Measurements from ENCODE around the gene MAPRE2.

MAPRE2 gene

DNA sequence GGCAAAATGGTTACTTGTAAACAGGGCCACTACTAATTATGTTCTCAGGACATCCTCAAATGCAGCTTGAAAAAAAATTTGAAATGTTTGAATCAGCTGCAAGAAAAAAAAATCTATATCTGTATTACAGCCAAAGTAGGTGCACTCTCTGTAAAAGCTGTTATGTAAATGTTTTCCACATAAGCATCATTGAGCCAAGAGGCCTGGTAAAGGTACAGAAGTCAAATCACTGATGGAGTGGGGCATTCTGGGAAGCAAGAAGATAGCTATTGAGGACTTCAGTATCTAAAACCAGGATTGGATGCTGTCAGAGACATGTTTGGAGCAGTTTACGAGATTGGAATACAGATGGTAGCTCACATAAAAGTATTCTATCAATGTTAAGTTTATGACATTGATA, 80.3 kb downstream of the MAPRE2 start:
- peaks cover 44% of the 10 kb centered on the region for H3K4me1 Mint-ChIP-seq
- H3K4me3 Mint-ChIP-seq, result no peak overlapping the region
- H3K36me3 Mint-ChIP-seq (ENCODE audit: low read depth), result no peaks in the 10 kb centered on the region
- no peaks in the 10 kb centered on the region for H3K27me3 Mint-ChIP-seq (ENCODE audit: low read depth)
- TF ChIP-seq, protein P1, sequence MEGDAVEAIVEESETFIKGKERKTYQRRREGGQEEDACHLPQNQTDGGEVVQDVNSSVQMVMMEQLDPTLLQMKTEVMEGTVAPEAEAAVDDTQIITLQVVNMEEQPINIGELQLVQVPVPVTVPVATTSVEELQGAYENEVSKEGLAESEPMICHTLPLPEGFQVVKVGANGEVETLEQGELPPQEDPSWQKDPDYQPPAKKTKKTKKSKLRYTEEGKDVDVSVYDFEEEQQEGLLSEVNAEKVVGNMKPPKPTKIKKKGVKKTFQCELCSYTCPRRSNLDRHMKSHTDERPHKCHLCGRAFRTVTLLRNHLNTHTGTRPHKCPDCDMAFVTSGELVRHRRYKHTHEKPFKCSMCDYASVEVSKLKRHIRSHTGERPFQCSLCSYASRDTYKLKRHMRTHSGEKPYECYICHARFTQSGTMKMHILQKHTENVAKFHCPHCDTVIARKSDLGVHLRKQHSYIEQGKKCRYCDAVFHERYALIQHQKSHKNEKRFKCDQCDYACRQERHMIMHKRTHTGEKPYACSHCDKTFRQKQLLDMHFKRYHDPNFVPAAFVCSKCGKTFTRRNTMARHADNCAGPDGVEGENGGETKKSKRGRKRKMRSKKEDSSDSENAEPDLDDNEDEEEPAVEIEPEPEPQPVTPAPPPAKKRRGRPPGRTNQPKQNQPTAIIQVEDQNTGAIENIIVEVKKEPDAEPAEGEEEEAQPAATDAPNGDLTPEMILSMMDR (IDR thresholded peaks at IDR 0.05; ENCODE audit: unreplicated experiment in 3 of 3), result no peak
- H3K9me3 Mint-ChIP-seq, result no peaks in the 10 kb centered on the region
- peak overlapping the region in 1 of 3 experiments; percentile 42 for H3K27ac Mint-ChIP-seq

- Mint-ChIP-seq H3K9me3 (no peaks in the 10 kb centered on the region), H3K27me3 (ENCODE audit: low read depth) (no peaks in the 10 kb centered on the region), H3K4me1 (peaks cover 35% of the 10 kb centered on the region), H3K4me3 (no peak overlapping the region), H3K27ac (no peak overlapping the region), H3K36me3 (ENCODE audit: low read depth) (peaks cover 11% of the 10 kb centered on the region)
- TF ChIP-seq, protein P1 (IDR thresholded peaks at IDR 0.05; ENCODE audit: unreplicated experiment in 3 of 3), result peak in 1 of 3 experiments; percentile 10
Observed at GRCh38 chr18:35122586-35123224, 81.5 kb downstream of the MAPRE2 start.

DNA sequence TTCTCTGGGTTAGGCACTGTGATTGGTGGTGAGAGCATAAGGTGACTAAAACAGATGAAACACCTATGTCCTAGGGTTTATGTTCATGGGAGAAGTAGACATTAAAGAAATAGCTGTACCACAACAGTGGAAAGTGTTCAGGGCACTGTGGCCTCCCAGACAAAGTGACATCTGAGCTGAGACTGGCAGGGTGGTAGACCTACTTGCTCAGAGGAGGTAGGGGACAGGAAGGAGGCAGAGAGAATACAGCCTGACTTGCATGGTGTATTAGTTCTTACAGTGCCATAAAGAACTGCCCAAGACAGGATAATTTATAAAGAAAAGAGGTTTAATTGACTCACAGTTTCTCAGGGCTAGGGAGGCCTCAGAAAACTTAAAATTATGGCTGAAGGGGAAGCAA, 82.6 kb downstream of the MAPRE2 start:
- TF ChIP-seq, protein P1 (IDR thresholded peaks at IDR 0.05; ENCODE audit: unreplicated experiment in 3 of 3), result no peak
- no peaks in the 10 kb centered on the region for H3K27me3 Mint-ChIP-seq (ENCODE audit: low read depth)
- H3K9me3 Mint-ChIP-seq, result no peaks in the 10 kb centered on the region
- peaks cover 18% of the 10 kb centered on the region for H3K36me3 Mint-ChIP-seq (ENCODE audit: low read depth)
- no peak overlapping the region for H3K27ac Mint-ChIP-seq
- no peak overlapping the region for H3K4me3 Mint-ChIP-seq
- peaks cover 24% of the 10 kb centered on the region for H3K4me1 Mint-ChIP-seq

DNA sequence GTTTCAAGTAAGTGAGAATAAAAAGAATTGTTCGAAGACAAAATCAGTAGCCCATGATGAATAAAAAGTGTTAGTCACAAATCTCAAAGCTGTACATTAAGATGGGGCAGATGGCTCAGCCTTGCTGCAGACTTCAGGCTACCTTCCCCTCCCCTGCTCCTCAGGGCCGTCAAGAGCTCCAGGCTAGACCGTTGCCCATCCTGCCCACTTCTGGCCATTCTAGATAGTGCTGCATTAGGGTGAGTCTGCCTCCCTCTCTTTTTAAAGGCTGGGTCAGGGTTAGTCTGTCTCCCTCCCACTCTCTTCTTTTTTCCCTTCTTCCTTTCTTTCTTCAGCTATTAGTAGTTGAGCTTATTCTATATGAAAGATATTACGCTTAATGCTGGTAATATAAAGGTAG, 86.0 kb downstream of the MAPRE2 start:
- H3K27me3 Mint-ChIP-seq (ENCODE audit: low read depth), result no peaks in the 10 kb centered on the region
- no peak overlapping the region for H3K27ac Mint-ChIP-seq
- H3K4me1 Mint-ChIP-seq, result peaks cover 10% of the 10 kb centered on the region
- peaks cover 46% of the 10 kb centered on the region for H3K36me3 Mint-ChIP-seq (ENCODE audit: low read depth)
- H3K4me3 Mint-ChIP-seq, result no peak overlapping the region
- TF ChIP-seq, protein P1 (IDR thresholded peaks at IDR 0.05; ENCODE audit: unreplicated experiment in 3 of 3), result no peak
- no peaks in the 10 kb centered on the region for H3K9me3 Mint-ChIP-seq

DNA sequence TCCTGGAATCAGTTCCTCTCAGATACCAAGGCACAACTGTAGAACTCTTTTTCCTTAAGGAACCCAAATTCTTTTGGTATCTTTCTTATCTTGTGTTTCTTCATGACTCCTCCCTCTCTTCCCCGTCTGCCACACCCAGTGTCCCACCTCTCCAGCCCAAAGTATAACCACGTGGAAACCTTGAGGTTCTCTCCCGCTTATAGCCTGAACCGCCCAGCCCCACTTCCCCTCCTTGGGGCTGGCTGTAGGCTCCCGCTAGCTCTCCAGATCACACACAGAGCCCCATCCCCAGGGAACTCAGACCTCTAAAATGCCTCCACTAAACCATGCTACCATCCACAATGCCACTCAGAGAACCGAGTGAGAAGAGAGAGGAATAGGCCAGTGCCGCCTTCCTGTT, 87.5 kb downstream of the MAPRE2 start:
- Mint-ChIP-seq H3K4me1 (no peaks in the 10 kb centered on the region), H3K27ac (no peak overlapping the region), H3K4me3 (no peak overlapping the region), H3K27me3 (ENCODE audit: low read depth) (no peaks in the 10 kb centered on the region), H3K36me3 (ENCODE audit: low read depth) (peaks cover 53% of the 10 kb centered on the region), H3K9me3 (no peaks in the 10 kb centered on the region)
- TF ChIP-seq, protein P1 (IDR thresholded peaks at IDR 0.05; ENCODE audit: unreplicated experiment in 3 of 3), result no peak

GRCh38 chr18:35130236-35130635, 89.0 kb downstream of the MAPRE2 start:
- Mint-ChIP-seq H3K27ac (no peak overlapping the region), H3K4me1 (no peaks in the 10 kb centered on the region), H3K9me3 (no peaks in the 10 kb centered on the region), H3K36me3 (ENCODE audit: low read depth) (peaks cover 58% of the 10 kb centered on the region), H3K4me3 (no peak overlapping the region), H3K27me3 (ENCODE audit: low read depth) (no peaks in the 10 kb centered on the region)
- TF ChIP-seq, protein P1 (IDR thresholded peaks at IDR 0.05; ENCODE audit: unreplicated experiment in 3 of 3), result no peak
